Ovary (tissue), 9 donors: ENCODE measurements around the gene EDIL3. TPM values are rescaled to one million over a fixed set of nuclear protein-coding genes. Genes with fewer than 3 reads are reported as not detected.
"Not testable (repeated sequence)": the region's sequence is repeated elsewhere in the genome, so short reads cannot be mapped to it uniquely, and the experiment has no call there.

ENCODE experiments used
- DNase-seq, 5 donors: peaks; one replicate each; pipeline ENCODE4 v3.0.0-alpha.2; 2019 to 2020
- H3K27ac ChIP-seq, 2 donors: fragments of 200-600 bp; one replicate each; pipeline versions ENCODE4 v1.5.1 to v1.8.0; 2019 to 2022
- H3K27me3 ChIP-seq: fragments of 200-600 bp; one replicate; pipeline ENCODE4 v1.8.0; 2022
- H3K36me3 ChIP-seq: fragments of 200-600 bp; sonication (generic); one replicate; pipeline ENCODE4 v1.5.1; 2019
- H3K4me1 ChIP-seq: one replicate; pipeline ENCODE4 v1.8.1; 2013; ENCODE audit warnings: mild to moderate bottlenecking, moderate library complexity; ENCODE audit not compliant: insufficient read depth
- H3K4me3 ChIP-seq: fragments of 200-600 bp; sonication (generic); one replicate; pipeline ENCODE4 v1.5.1; 2017
- H3K9me3 ChIP-seq, 2 donors: fragments of 200-600 bp in 1 of 2; sonication (generic) in 1 of 2; one replicate each; pipeline versions ENCODE4 v1.5.1 to v1.8.1; 2013 to 2019; ENCODE audit warnings: mild to moderate bottlenecking in 1 of 2, moderate library complexity in 1 of 2
- EP300 ChIP-seq: sonication (generic); formaldehyde crosslinking; IDR thresholded peaks from one replicate; pipeline ENCODE4 v1.6.1; 2017; ENCODE audit warnings: antibody characterized with exemption
- POLR2A ChIP-seq: fragments of 450-650 bp; IDR thresholded peaks from one replicate; pipeline ENCODE4 v1.6.1; 2017; ENCODE audit warnings: antibody characterized with exemption, mild to moderate bottlenecking, moderate library complexity
- WGBS, 3 donors: extraction: QIAGEN DNeasy Blood & Tissue Kit in 1 of 3; methylation state at CpG; one replicate each; pipeline versions ENCODE4 v1.1.5 to v1.1.7; 2013 to 2017; 5-methylcytosine and 5-hydroxymethylcytosine counted together
- intact Hi-C, 4 donors: fragments of 100-400 bp; cut with DNase I; formaldehyde crosslinking; loops; one replicate each; pipeline versions ENCODE4 v1.11.0 to v1.15.1; 2022 to 2023
- polyA plus RNA-seq, 2 donors: library from polyadenylated mRNA; stranded (reverse); fragments of 200-250 nt in 1 of 2; fragments of 350-450 nt in 1 of 2; fragmentation: Illumina TruSeq in 1 of 2; extraction: RNeasy Lipid Tissue Mini Kit (QIAGEN cat#74804) in 1 of 2; gene quantifications; one replicate each; pipeline ENCODE4 v1.2.3, GENCODE V29; 2013 to 2014
- total RNA-seq, 7 donors: library from RNA; depleted of rRNA in 2 of 7; stranded (reverse); fragments of >200 nt in 2 of 7; fragmentation: NEBNext Ultra II Directional in 3 of 7; extraction: Animal tissue kit (Norgen Biotek cat#: 25700) in 3 of 7; gene quantifications; one replicate each; pipeline versions ENCODE4 v1.1.0 to v1.2.4, GENCODE V29; 2016 to 2023
- TF ChIP-seq, protein P1 (sequence below), 3 donors: fragments of 450-650 bp in 2 of 3; fragments of 200-600 bp in 1 of 3; IDR thresholded peaks; one replicate each; pipeline versions ENCODE4 v1.5.1 to v1.8.0; 2016 to 2022; ENCODE audit warnings: antibody characterized with exemption in 3 of 3, mild to moderate bottlenecking in 1 of 3
- donor health status: DM: no; HTN: no; CAD: no; lungs with moderate emphysema.
- donor health status: DM: no; HTN: no; CAD: no.
- donor health status: Bipolar disorder and iron deficiency.
- donor health status: DM: yes; HTN: yes; CAD: no.
- donor health status: DM: no; HTN: no; CAD: no.
- donor health status: DM: yes; HTN: yes; CAD: no.

EDIL3 gene
- total and polyA plus RNA-seq, 9 donors, result 5.9 to 41.5 (median 9.7) TPM

DNA sequence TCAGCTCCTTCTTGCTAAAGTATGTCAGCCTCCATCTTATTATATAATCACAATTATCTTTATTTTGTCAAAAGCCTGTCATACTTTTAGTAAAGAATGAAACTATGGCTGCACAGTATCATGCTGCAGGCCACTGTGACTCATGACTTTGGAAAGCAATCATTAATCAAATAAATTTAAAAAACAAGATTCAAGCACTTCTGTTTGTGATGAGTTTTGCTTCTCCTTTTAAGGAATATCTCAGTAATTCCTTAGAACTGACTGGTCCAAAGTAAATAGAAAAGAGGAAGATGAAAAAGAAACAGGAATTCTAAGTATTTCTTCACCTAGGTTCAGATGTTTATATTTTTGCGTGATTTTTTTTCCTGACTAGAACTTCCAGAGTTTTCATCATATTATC is 83.1 kb downstream of the EDIL3 start:
- H3K36me3 ChIP-seq, result no peaks in the 10 kb centered on the region
- no peak for DNase-seq
- no peaks in the 10 kb centered on the region for H3K4me1 ChIP-seq
- 25 to 52% (median 45%) methylated on average over 1 of the region's 1 CpG for WGBS, 3 donors
- H3K4me3 ChIP-seq, result no peak overlapping the region
- TF ChIP-seq POLR2A (no peak), EP300 (no peak)
- TF ChIP-seq, protein P1, sequence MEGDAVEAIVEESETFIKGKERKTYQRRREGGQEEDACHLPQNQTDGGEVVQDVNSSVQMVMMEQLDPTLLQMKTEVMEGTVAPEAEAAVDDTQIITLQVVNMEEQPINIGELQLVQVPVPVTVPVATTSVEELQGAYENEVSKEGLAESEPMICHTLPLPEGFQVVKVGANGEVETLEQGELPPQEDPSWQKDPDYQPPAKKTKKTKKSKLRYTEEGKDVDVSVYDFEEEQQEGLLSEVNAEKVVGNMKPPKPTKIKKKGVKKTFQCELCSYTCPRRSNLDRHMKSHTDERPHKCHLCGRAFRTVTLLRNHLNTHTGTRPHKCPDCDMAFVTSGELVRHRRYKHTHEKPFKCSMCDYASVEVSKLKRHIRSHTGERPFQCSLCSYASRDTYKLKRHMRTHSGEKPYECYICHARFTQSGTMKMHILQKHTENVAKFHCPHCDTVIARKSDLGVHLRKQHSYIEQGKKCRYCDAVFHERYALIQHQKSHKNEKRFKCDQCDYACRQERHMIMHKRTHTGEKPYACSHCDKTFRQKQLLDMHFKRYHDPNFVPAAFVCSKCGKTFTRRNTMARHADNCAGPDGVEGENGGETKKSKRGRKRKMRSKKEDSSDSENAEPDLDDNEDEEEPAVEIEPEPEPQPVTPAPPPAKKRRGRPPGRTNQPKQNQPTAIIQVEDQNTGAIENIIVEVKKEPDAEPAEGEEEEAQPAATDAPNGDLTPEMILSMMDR (IDR thresholded peaks at IDR 0.05), result no peak
- H3K9me3 ChIP-seq, result no peaks in the 10 kb centered on the region
- no peak overlapping the region for H3K27ac ChIP-seq
- no peaks in the 10 kb centered on the region for H3K27me3 ChIP-seq
- intact Hi-C loops, result no loop called here

DNA sequence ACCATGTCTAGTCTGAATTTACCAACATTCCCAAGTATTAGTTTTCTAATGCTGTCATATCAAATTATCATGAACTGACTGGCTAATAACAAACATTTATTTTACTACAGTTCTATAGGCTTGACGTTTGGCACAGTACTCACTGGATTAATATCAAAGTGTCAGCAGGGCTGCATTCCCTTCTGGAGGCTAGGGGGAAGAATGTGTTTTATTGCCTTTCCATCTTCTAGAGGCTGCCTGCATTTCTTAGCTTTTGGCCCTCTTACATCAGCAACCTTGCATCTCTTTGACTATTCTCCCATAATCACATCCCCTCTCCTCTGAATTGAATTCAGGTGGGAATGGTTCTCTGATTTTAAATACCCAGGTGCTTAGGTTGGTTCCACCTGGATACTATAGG is 84.7 kb downstream of the EDIL3 start:
- no peaks in the 10 kb centered on the region for H3K9me3 ChIP-seq
- H3K4me1 ChIP-seq, result no peaks in the 10 kb centered on the region
- TF ChIP-seq EP300, result no peak
- TF ChIP-seq, protein P1 (IDR thresholded peaks at IDR 0.05), result no peak
- no peak for TF ChIP-seq POLR2A
- no peak overlapping the region for H3K4me3 ChIP-seq
- 54 to 74% (median 66%) methylated on average over 1 of the region's 1 CpG for WGBS, 3 donors
- H3K36me3 ChIP-seq, result no peaks in the 10 kb centered on the region
- H3K27ac ChIP-seq, result no peak overlapping the region
- no peak for DNase-seq
- intact Hi-C loops, result no loop called here
- H3K27me3 ChIP-seq, result no peaks in the 10 kb centered on the region

DNA sequence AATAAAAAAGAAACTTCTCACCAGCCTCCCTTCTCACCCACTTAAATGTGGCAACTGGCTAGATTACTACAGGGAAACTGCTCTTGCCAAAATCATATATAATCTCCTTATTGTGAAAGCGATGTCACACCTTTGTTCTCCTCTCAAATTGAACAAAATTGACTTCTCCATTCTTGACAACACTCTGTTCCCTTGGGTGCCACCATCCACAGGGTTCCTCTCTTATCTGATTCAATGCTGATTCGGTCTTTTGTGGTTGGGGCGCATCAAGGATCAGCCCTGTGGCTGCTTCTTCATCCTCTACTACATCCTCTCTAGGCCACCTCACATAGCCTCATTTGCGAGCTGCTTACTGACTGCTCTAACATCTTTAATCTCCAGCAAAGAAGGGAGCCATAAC is 86.1 kb downstream of the EDIL3 start:
- Histone ChIP-seq H3K4me3 (no peak overlapping the region), H3K36me3 (no peaks in the 10 kb centered on the region), H3K9me3 (no peaks in the 10 kb centered on the region), H3K4me1 (no peaks in the 10 kb centered on the region), H3K27ac (no peak overlapping the region), H3K27me3 (no peaks in the 10 kb centered on the region)
- intact Hi-C loops, result no loop called here
- WGBS, 3 donors, result 95% methylated on average over 4 of the region's 4 CpGs
- no peak for TF ChIP-seq EP300
- TF ChIP-seq, protein P1 (IDR thresholded peaks at IDR 0.05), result no peak
- TF ChIP-seq POLR2A, result no peak
- no peak for DNase-seq

DNA sequence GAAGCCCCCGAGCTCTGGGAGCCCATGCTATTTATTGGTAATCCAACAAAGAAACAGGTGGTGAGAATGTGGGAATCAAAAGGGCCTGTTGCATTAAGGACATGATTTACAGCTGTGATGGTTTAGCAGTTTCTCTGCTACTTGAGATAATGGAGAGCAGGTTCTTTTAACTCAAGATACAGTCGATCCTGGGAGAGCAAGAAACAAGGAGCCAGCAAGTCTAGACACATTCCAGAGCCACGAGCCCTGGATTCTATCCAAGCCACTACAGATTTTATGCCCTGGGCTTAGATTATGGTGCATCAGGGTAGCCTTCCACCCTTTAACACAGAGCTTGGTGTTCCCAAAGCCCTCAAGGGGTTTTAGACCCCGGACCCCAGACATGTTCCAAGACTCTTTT is 87.0 kb downstream of the EDIL3 start:
- H3K27me3 ChIP-seq, H3K36me3 ChIP-seq, H3K4me1 ChIP-seq, DNase-seq, H3K4me3 ChIP-seq, intact Hi-C loops, H3K9me3 ChIP-seq, H3K27ac ChIP-seq: not testable (repeated sequence)
- 57 to 59% (median 58%) methylated on average over 4 of the region's 4 CpGs for WGBS, 3 donors

DNA sequence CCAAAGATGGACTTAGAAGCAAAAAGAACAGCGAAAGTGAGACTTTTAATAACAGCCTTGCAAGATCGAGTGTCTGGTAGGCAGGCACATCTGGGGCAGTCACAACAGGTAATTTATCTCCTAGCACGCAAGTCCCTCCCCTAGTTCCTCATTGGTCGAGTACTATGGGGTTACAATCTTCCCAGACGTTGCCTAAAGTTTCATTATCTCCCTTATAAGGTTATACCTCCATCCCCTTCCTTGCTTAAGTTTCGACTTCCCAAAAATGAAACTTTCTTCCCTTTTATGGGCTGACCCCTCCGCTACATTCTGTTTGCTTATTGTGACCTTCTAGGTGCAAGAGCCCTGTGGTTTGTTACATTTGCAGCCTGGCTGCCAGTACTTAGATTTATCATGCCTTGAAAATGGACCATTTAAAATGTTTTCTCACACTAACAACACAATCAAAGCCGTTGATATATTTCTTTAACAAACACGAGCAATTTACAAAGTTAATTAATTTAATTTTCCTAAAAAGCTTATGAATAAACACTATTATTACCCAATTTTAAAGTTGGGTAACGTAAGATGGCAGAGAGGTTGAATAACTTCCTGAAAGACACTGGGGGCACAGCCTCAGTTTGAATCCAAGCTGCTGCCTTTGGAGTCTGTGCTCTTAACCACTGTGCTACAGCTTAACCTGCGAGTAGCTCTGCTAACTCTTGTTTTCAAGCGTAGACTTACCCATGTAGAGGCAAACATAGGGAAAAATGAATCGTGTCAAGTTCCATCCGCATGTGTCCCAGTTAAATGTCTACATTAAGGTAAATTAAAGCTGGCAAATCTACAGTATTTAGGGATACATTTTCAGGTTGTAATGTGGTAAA is 91.7 kb downstream of the EDIL3 start:
- intact Hi-C loops, result no loop called here
- no peaks in the 10 kb centered on the region for H3K4me1 ChIP-seq

More for the DNA sequence above, 91.7 kb downstream of the EDIL3 start:
- H3K9me3 ChIP-seq, result no peaks in the 10 kb centered on the region
- 82 to 88% (median 87%) methylated on average over 14 of the region's 14 CpGs for WGBS, 3 donors
- H3K27ac ChIP-seq, result no peak overlapping the region
- no peak for DNase-seq
- H3K4me3 ChIP-seq, result no peak overlapping the region
- TF ChIP-seq, protein P1 (IDR thresholded peaks at IDR 0.05), result no peak
- no peaks in the 10 kb centered on the region for H3K36me3 ChIP-seq
- H3K27me3 ChIP-seq, result no peaks in the 10 kb centered on the region
